Measurements from ENCODE around the gene TMEFF1. TPM values are rescaled to one million over a fixed set of nuclear protein-coding genes. Genes with fewer than 3 reads are reported as not detected.

The TMEFF1 gene
- total RNA-seq, 2 donors from 2014 or later: 0.50 TPM; not detected in 1

- intact Hi-C loops (cut with DNase I, micrococcal nuclease): no loop called here
- ATAC-seq: no peak
- DNase-seq: no peak
Observed at GRCh38 chr9:100549048-100549447, 76.1 kb downstream of the TMEFF1 start.

GRCh38 chr9:100554935-100555401 is 82.0 kb downstream of the TMEFF1 start:
- no peak for ATAC-seq

GRCh38 chr9:100555471-100555870 is 82.5 kb downstream of the TMEFF1 start:
- DNase-seq (no peak), ATAC-seq (no peak)
- intact Hi-C loops (cut with DNase I, micrococcal nuclease): no loop called here

More at GRCh38 chr9:100554935-100555401, 82.0 kb downstream of the TMEFF1 start:
- DNase-seq: no peak
- intact Hi-C loops (cut with DNase I, micrococcal nuclease): no loop called here

- intact Hi-C loops (cut with DNase I, micrococcal nuclease): no loop called here
- ATAC-seq: no peak
Observed at GRCh38 chr9:100557053-100557452, 84.1 kb downstream of the TMEFF1 start.

GRCh38 chr9:100561256-100561655 is 88.3 kb downstream of the TMEFF1 start:
- ATAC-seq (no peak), DNase-seq (no peak)
- intact Hi-C loops (cut with DNase I, micrococcal nuclease): no loop called here

More at GRCh38 chr9:100557053-100557452, 84.1 kb downstream of the TMEFF1 start:
- DNase-seq: no peak

- no peak for ATAC-seq
- DNase-seq: no peak
- intact Hi-C loops (cut with DNase I, micrococcal nuclease): no loop called here
Observed at GRCh38 chr9:100567856-100568255, 94.9 kb downstream of the TMEFF1 start.

GRCh38 chr9:100573655-100574260 is 100.8 kb downstream of the TMEFF1 start:
- intact Hi-C loops (cut with DNase I, micrococcal nuclease): no loop called here
- no peak for ATAC-seq
- no peak for DNase-seq

GRCh38 chr9:100575006-100575405 is 102.1 kb downstream of the TMEFF1 start:
- ATAC-seq: no peak
- intact Hi-C loops (cut with DNase I, micrococcal nuclease): no loop called here
- no peak for DNase-seq

- ATAC-seq (no peak), DNase-seq (no peak)
- intact Hi-C loops (cut with DNase I, micrococcal nuclease): no loop called here
Observed at GRCh38 chr9:100575765-100576386, 102.9 kb downstream of the TMEFF1 start.

- intact Hi-C loops (cut with DNase I, micrococcal nuclease): no loop called here
- ATAC-seq: no peak
- no peak for DNase-seq
Observed at GRCh38 chr9:100577776-100578448, 105.0 kb downstream of the TMEFF1 start, which contains the start of gene CAVIN4. Gene CAVIN4, plus strand, starts transcription at chr9:100578079. Its CDS starts 65 bp downstream, at chr9:100578144.

GRCh38 chr9:100578610-100579009 is 105.7 kb downstream of the TMEFF1 start:
- intact Hi-C loops (cut with DNase I, micrococcal nuclease): no loop called here
- no peak for ATAC-seq
- DNase-seq: no peak

GRCh38 chr9:100579665-100580064 is 106.7 kb downstream of the TMEFF1 start:
- ATAC-seq: no peak
- intact Hi-C loops (cut with DNase I, micrococcal nuclease): no loop called here
- DNase-seq: no peak

GRCh38 chr9:100580257-100580656 is 107.3 kb downstream of the TMEFF1 start:
- no peak for DNase-seq
- intact Hi-C loops (cut with DNase I, micrococcal nuclease): no loop called here
- ATAC-seq: no peak

GRCh38 chr9:100581081-100581480 is 108.1 kb downstream of the TMEFF1 start:
- no peak for DNase-seq
- intact Hi-C loops (cut with DNase I, micrococcal nuclease): no loop called here
- no peak for ATAC-seq

- ATAC-seq (no peak), DNase-seq (no peak)
- intact Hi-C loops (cut with DNase I, micrococcal nuclease): no loop called here
Observed at GRCh38 chr9:100581661-100582060, 108.7 kb downstream of the TMEFF1 start.

GRCh38 chr9:100583014-100583802 is 110.3 kb downstream of the TMEFF1 start:
- intact Hi-C loops (cut with DNase I, micrococcal nuclease): no loop called here
- DNase-seq (no peak), ATAC-seq (no peak)

GRCh38 chr9:100584951-100585350 is 112.0 kb downstream of the TMEFF1 start:
- DNase-seq: no peak
- ATAC-seq: no peak
- intact Hi-C loops (cut with DNase I, micrococcal nuclease): no loop called here

GRCh38 chr9:100586093-100586492 is 113.1 kb downstream of the TMEFF1 start:
- intact Hi-C loops (cut with DNase I, micrococcal nuclease): no loop called here
- no peak for DNase-seq

GRCh38 chr9:100587375-100587774 is 114.4 kb downstream of the TMEFF1 start:
- ATAC-seq: no peak
- no peak for DNase-seq
- intact Hi-C loops (cut with DNase I, micrococcal nuclease): no loop called here

More at GRCh38 chr9:100586093-100586492, 113.1 kb downstream of the TMEFF1 start:
- no peak for ATAC-seq
